ENCODE results near the gene MEGF8.

Gene MEGF8

DNA sequence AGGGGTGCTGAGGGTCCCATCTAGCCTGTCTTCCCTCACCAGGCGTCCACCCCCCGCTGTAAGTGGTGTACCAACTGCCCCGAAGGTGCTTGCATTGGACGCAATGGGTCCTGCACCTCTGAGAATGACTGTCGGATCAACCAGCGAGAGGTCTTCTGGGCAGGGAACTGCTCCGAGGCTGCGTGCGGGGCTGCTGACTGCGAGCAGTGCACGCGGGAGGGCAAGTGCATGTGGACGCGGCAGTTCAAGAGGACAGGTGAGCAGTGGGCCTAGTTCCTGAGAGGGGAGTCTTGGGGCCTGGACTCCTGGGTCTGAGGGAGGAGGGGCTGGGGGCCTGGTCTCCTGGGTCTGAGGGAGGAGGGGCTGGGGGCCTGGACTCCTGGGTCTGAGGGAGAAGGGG lies 36.9 kb downstream of the MEGF8 start:
- no peaks in the 10 kb centered on the region; the same call in 1 of the 2 replicates for H3K9me3 ChIP-seq
- TF ChIP-seq Cebpa-rat (IDR thresholded peaks at IDR 0.05) = no peak

DNA sequence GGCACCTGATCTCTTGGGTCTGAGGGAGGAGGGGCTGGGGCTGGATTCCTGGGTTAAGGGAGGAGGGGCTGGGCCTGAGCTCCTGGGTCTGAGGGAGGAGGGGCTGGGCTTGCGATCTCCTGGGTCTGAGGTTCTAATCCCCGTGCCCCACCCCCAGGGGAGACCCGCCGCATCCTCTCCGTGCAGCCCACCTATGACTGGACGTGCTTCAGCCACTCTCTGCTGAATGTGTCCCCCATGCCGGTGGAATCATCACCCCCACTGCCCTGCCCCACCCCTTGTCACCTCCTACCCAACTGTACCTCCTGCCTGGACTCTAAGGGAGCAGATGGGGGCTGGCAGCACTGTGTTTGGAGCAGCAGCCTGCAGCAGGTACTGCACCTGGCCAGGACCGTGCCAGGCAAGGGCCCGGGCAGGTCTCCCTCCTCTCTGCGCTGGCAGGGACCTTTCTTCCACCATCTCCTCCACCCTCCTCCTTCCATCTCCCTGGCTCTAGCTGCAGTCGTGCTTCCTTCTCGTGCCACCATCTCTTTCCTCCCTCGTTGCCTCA lies 37.5 kb downstream of the MEGF8 start:
- Histone ChIP-seq H3K27ac (peak overlapping the region; percentile 83), H3K9ac (peak overlapping the region; percentile 26), H3K9me3 (no peaks in the 10 kb centered on the region; the same call in 1 of the 2 replicates), H3K4me3 (no peak overlapping the region), H3K4me2 (peak overlapping the region; percentile 71), H4K20me1 (no peaks in the 10 kb centered on the region), H3K4me1 (peaks cover 54% of the 10 kb centered on the region), H3K27me3 (no peaks in the 10 kb centered on the region), H3K36me3 (peaks cover 24% of the 10 kb centered on the region)
- no peak for TF ChIP-seq Cebpa-rat (IDR thresholded peaks at IDR 0.05)

More for the DNA sequence above, 36.9 kb downstream of the MEGF8 start:
- no peaks in the 10 kb centered on the region for H3K27me3 ChIP-seq
- no peak overlapping the region for H3K9ac ChIP-seq
- H3K4me1 ChIP-seq = peaks cover 52% of the 10 kb centered on the region
- peaks cover 30% of the 10 kb centered on the region for H3K36me3 ChIP-seq
- no peaks in the 10 kb centered on the region for H4K20me1 ChIP-seq
- H3K4me2 ChIP-seq = peak overlapping the region; percentile 71
- no peak overlapping the region for H3K4me3 ChIP-seq
- peak overlapping the region; percentile 83 for H3K27ac ChIP-seq

DNA sequence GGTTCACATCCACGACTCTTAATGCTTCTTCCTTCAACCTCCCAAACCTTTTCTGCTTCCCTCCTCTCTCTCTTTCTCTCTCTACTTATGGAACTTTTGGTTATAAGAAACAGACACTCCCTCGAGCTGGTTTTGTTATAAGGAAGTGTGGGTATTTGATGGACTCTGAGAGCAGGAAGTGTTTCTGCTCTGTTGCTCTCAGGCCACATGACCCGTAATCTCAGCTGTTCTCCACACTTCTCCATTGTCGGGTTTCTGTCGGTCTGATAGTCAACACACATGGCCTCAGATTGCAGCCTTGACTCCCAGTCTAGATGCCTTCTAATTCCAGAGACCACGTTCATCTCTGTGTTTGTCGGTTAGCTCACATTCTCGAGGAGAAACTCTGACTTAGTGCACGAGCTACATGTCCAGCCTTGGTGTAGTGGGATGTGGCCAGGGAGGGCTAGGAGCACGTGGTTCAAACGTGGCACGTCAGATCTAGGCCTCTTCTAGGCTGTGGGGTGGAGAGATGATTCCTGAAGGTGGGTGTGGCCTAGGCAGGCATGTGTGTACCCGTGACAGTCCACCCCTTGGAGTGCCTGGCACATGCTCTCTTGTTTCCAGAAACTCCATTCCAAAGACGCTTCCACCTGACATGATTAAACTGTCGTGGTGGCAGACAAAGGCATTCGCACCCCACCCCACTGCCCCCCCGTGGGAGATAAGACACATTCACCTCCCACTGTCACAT lies 38.3 kb downstream of the MEGF8 start:
- Histone ChIP-seq H3K4me2 (peak overlapping the region; percentile 71), H3K9me3 (no peaks in the 10 kb centered on the region; the same call in 1 of the 2 replicates), H3K4me3 (peak overlapping the region; percentile 10; the same call in 1 of the 2 replicates), H3K27me3 (no peaks in the 10 kb centered on the region), H3K36me3 (peaks cover 21% of the 10 kb centered on the region), H4K20me1 (no peaks in the 10 kb centered on the region), H3K27ac (peak overlapping the region; percentile 83), H3K9ac (peak overlapping the region; percentile 26; the same call in 1 of the 2 replicates), H3K4me1 (peaks cover 54% of the 10 kb centered on the region)
- TF ChIP-seq Cebpa-rat (IDR thresholded peaks at IDR 0.05) = no peak

DNA sequence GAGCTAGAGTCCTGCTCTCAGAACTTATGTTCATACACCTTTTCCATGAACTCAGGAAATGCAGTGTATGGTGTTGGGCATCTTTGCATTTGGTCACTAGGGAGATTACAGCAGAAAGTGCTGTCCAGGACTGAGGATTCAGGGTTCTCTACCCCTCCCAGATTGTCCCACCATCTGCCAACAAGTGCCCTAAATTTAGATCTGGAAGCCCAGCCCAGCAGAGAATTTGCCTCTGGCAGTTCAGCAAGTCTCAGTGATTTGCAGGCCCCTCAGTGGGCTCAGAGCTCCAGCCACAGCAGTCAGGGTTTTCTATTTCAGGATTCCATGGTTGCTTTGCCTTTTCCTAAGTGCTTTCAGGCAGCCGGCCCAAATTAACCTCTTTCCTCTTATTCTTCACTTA lies 41.2 kb downstream of the MEGF8 start:
- H3K4me3 ChIP-seq = no peak overlapping the region
- no peaks in the 10 kb centered on the region for H4K20me1 ChIP-seq
- H3K27me3 ChIP-seq = no peaks in the 10 kb centered on the region
- peak overlapping the region; percentile 48 for H3K9ac ChIP-seq
- peaks cover 30% of the 10 kb centered on the region for H3K36me3 ChIP-seq
- H3K27ac ChIP-seq = peak overlapping the region; percentile 59
- peaks cover 64% of the 10 kb centered on the region for H3K4me1 ChIP-seq
- H3K9me3 ChIP-seq = no peaks in the 10 kb centered on the region; the same call in 1 of the 2 replicates
- no peak for TF ChIP-seq Cebpa-rat (IDR thresholded peaks at IDR 0.05)
- H3K4me2 ChIP-seq = peak overlapping the region; percentile 71

GRCh38 chr19:42367929-42368328 lies 42.5 kb downstream of the MEGF8 start:
- no peak for TF ChIP-seq Cebpa-rat (IDR thresholded peaks at IDR 0.05)
- no peak overlapping the region for H3K27ac ChIP-seq
- H3K4me1 ChIP-seq = peaks cover 56% of the 10 kb centered on the region
- H3K36me3 ChIP-seq = peaks cover 25% of the 10 kb centered on the region
- no peaks in the 10 kb centered on the region; the same call in 1 of the 2 replicates for H3K9me3 ChIP-seq
- no peaks in the 10 kb centered on the region for H3K27me3 ChIP-seq
- H3K4me3 ChIP-seq = no peak overlapping the region
- H3K9ac ChIP-seq = no peak overlapping the region
- no peak overlapping the region for H3K4me2 ChIP-seq
- H4K20me1 ChIP-seq = no peaks in the 10 kb centered on the region

- H3K4me3 ChIP-seq = no peak overlapping the region
- no peak overlapping the region for H3K4me2 ChIP-seq
- no peaks in the 10 kb centered on the region for H4K20me1 ChIP-seq
- peaks cover 25% of the 10 kb centered on the region for H3K36me3 ChIP-seq
- H3K9ac ChIP-seq = no peak overlapping the region
- H3K4me1 ChIP-seq = peaks cover 52% of the 10 kb centered on the region
- H3K9me3 ChIP-seq = no peaks in the 10 kb centered on the region; the same call in 1 of the 2 replicates
- H3K27ac ChIP-seq = no peak overlapping the region
- no peak for TF ChIP-seq Cebpa-rat (IDR thresholded peaks at IDR 0.05)
- no peaks in the 10 kb centered on the region for H3K27me3 ChIP-seq
Measured at GRCh38 chr19:42368360-42368759, 42.9 kb downstream of the MEGF8 start.

- no peaks in the 10 kb centered on the region; the same call in 1 of the 2 replicates for H3K9me3 ChIP-seq
- no peak overlapping the region for H3K4me3 ChIP-seq
- H3K27me3 ChIP-seq = no peaks in the 10 kb centered on the region
- TF ChIP-seq Cebpa-rat (IDR thresholded peaks at IDR 0.05) = no peak
- no peak overlapping the region for H3K9ac ChIP-seq
- no peaks in the 10 kb centered on the region for H4K20me1 ChIP-seq
- H3K4me2 ChIP-seq = no peak overlapping the region
- peaks cover 25% of the 10 kb centered on the region for H3K36me3 ChIP-seq
- H3K27ac ChIP-seq = no peak overlapping the region
- peaks cover 48% of the 10 kb centered on the region for H3K4me1 ChIP-seq
Measured at GRCh38 chr19:42368765-42369164, 43.3 kb downstream of the MEGF8 start.

DNA sequence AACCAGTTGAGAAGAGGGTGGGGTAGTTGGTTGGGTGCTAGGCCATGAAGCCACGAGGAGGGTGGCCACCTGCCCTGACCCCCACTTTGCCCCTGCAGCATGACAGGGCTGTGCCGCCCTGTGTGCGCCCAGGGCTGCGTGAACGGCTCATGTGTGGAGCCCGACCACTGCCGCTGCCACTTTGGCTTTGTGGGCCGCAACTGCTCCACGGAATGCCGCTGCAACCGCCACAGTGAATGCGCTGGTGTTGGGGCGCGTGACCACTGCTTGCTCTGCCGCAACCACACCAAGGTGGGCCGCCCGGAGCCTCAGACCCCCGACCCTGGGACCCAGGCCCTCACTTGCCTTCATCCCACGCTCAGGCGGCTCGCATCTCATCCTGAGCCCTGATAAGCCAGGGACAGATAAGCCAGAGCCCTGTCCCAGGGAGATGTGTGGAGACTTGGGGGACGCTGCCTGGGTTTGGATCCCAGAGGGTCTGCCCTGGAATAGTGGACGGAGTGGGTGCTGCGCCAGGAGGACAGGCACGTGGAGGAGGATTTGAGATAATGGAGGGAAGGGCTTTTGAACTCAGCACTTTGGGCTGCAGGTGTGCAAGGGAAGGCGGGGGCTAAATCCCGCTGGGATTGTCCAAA lies 44.1 kb downstream of the MEGF8 start:
- Histone ChIP-seq H3K9ac (no peak overlapping the region), H3K4me1 (peaks cover 40% of the 10 kb centered on the region), H3K27me3 (no peaks in the 10 kb centered on the region), H3K36me3 (peaks cover 28% of the 10 kb centered on the region), H3K9me3 (no peaks in the 10 kb centered on the region), H3K4me2 (no peak overlapping the region; the same call in 1 of the 2 replicates), H3K27ac (no peak overlapping the region), H3K4me3 (no peak overlapping the region), H4K20me1 (no peaks in the 10 kb centered on the region)
- no peak for TF ChIP-seq Cebpa-rat (IDR thresholded peaks at IDR 0.05)

DNA sequence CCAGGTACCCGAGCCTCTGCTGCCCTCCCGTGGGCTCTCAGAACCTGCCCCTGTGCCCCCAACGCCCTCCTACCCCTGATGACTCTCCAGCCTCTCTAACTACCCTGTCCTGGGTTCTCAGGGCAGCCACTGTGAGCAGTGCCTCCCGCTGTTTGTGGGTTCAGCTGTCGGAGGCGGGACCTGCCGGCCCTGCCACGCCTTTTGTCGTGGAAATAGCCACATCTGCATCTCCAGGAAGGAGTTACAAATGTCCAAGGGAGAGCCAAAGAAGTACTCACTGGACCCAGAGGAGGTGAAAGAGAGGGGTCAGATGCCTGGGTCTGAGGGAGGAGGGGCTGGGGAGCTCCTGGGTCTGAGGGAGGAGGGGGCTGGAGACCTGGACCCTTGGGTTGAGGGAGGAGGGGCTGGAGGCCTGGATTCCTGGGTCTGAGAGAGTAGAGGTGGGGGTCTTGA lies 44.7 kb downstream of the MEGF8 start:
- TF ChIP-seq Cebpa-rat (IDR thresholded peaks at IDR 0.05) = no peak

More for the DNA sequence above, 44.7 kb downstream of the MEGF8 start:
- H3K4me1 ChIP-seq = peaks cover 35% of the 10 kb centered on the region
- no peak overlapping the region; the same call in 1 of the 2 replicates for H3K4me2 ChIP-seq
- H3K9me3 ChIP-seq = no peaks in the 10 kb centered on the region
- no peaks in the 10 kb centered on the region for H4K20me1 ChIP-seq
- H3K36me3 ChIP-seq = peaks cover 33% of the 10 kb centered on the region
- H3K27me3 ChIP-seq = no peaks in the 10 kb centered on the region
- no peak overlapping the region for H3K4me3 ChIP-seq
- no peak overlapping the region for H3K9ac ChIP-seq
- H3K27ac ChIP-seq = peak overlapping the region; percentile 9; the same call in 1 of the 2 replicates

All from BLaER1 (cell line).